ENCODE data around the gene RRAS.

Gene RRAS

DNA sequence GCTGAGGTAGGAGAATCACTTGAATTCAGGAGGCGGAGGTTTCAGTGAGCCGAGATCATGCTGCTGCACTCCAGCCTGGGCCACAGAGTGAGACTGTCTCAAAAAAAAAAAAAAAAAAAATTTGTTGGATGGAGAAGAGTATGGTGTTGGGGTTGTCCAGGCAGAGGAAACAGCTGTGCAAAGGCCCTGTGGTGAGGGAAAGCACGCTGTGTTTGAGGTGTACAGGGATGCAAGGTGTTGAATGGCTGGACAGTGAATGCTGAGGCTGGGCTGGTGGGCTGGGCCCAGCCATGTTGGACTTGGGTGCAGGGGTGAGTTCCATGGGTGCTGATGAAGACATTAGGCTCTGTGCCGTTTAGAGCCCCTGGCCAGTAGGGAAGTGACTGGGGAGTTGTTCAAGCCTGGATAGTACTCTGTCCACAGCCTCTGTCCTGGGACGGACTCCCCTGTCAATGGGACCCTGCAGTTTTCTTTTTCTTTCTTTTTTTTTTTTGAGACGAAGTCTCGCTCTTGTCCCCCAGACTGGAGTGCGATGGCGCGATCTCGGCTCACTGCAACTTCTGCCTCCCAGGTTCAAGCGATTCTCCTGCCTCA is 30.3 kb downstream of the RRAS start:
- TF ChIP-seq, protein P1, sequence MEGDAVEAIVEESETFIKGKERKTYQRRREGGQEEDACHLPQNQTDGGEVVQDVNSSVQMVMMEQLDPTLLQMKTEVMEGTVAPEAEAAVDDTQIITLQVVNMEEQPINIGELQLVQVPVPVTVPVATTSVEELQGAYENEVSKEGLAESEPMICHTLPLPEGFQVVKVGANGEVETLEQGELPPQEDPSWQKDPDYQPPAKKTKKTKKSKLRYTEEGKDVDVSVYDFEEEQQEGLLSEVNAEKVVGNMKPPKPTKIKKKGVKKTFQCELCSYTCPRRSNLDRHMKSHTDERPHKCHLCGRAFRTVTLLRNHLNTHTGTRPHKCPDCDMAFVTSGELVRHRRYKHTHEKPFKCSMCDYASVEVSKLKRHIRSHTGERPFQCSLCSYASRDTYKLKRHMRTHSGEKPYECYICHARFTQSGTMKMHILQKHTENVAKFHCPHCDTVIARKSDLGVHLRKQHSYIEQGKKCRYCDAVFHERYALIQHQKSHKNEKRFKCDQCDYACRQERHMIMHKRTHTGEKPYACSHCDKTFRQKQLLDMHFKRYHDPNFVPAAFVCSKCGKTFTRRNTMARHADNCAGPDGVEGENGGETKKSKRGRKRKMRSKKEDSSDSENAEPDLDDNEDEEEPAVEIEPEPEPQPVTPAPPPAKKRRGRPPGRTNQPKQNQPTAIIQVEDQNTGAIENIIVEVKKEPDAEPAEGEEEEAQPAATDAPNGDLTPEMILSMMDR (IDR thresholded peaks at IDR 0.05), result no peak

DNA sequence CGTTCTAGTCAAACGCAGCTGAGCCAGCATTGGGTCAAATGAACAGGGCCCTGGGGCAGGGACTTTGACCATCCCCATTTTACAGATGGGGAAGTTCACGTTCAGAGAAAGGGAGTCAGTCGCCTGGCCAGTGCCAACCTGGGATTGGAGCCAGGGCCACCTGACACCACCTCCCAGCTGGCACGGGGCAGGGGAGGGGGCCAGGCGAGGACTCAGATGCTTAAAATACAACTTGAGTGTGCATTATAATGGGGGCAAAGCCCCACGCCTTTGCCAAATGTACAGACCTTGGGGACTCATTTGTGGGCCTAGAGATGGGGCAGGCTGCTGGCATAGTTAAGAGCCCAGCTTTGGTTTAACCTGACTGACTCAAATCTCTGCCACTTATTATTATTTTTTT is 34.3 kb downstream of the RRAS start:
- TF ChIP-seq, protein P1 (IDR thresholded peaks at IDR 0.05), result no peak

DNA sequence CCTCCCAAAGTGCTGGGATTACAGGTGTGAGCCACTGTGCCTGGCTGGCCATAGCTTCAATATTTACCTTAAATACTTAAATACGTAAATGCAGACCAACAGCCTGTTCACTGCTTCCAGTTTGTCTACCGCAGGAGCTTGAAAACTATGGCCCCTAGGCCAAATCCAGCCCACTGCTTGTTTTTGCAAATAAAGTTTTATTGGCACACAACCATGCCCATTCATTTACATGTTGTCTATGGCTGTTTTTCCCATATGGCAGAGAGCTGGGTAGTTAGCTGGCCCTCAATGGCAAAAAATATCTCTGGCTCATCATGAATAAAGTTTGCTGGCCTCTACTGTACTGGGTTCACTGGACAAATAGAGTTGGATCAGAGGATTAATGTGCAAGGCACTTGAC is 37.1 kb downstream of the RRAS start:
- TF ChIP-seq, protein P1 (IDR thresholded peaks at IDR 0.05), result no peak

DNA sequence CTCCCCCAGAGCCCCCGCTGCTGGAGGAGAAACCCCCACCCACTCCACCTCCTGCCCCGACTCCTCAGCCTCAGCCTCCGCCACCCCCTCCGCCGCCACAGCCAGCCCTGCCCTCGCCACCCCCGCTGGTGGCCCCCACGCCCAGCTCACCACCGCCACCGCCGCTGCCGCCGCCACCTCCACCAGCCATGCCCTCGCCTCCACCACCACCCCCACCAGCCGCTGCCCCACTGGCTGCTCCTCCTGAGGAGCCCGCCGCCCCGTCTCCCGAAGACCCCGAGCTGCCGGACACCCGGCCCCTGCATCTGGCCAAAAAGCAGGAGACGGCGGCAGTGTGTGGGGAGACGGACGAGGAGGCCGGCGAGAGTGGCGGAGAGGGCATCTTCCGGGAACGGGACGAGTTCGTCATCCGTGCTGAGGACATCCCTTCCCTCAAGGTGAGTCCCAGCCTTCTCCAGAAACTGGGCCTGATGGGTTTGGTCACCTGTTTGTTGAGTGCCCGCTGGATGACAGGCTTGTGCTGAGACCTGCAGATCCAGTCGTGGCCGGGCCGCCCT is 38.4 kb downstream of the RRAS start:
- TF ChIP-seq, protein P1 (IDR thresholded peaks at IDR 0.05), result no peak

DNA sequence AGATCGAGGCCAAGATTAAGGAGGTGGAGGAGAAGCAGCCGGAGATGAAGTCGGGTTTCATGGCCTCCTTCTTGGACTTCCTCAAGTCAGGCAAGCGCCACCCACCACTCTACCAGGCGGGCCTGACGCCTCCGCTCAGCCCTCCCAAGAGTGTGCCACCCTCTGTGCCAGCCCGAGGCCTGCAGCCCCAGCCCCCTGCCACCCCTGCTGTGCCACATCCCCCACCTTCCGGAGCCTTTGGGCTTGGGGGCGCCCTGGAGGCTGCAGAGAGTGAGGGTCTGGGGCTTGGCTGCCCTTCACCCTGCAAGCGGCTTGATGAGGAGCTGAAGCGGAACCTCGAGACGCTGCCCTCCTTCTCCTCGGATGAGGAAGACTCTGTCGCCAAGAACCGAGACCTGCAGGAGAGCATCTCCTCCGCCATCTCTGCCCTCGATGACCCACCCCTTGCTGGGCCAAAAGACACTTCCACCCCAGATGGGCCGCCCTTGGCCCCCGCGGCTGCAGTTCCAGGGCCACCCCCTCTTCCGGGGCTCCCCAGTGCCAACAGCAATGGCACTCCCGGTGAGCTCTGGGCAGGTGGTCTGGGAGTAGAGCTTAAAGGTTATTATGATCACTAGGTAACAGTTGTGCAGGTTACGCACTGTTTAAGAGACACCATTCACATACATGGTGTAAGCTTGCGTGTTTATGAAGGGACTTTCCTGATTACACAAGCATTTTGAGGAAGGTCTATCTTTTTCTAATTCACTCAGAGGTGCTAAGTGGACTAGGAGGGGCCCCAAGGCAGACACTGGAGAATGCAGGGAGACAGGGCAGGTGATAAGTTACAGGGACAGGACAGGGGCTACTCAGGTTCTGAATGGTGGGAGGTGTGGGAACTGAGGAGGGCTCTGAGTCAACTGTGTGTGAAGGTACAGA is 40.3 kb downstream of the RRAS start:
- TF ChIP-seq, protein P1 (IDR thresholded peaks at IDR 0.05), result no peak

DNA sequence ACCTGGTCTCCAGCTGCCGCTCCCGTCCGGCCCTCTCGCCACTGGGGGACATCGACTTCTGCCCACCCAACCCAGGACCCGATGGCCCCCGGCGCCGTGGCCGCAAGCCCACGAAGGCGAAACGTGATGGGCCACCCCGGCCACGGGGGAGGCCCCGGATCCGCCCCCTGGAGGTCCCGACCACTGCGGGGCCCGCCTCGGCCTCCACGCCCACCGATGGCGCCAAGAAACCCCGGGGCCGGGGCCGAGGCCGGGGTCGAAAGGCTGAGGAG is 42.3 kb downstream of the RRAS start:
- TF ChIP-seq, protein P1 (IDR thresholded peaks at IDR 0.05), result no peak

DNA sequence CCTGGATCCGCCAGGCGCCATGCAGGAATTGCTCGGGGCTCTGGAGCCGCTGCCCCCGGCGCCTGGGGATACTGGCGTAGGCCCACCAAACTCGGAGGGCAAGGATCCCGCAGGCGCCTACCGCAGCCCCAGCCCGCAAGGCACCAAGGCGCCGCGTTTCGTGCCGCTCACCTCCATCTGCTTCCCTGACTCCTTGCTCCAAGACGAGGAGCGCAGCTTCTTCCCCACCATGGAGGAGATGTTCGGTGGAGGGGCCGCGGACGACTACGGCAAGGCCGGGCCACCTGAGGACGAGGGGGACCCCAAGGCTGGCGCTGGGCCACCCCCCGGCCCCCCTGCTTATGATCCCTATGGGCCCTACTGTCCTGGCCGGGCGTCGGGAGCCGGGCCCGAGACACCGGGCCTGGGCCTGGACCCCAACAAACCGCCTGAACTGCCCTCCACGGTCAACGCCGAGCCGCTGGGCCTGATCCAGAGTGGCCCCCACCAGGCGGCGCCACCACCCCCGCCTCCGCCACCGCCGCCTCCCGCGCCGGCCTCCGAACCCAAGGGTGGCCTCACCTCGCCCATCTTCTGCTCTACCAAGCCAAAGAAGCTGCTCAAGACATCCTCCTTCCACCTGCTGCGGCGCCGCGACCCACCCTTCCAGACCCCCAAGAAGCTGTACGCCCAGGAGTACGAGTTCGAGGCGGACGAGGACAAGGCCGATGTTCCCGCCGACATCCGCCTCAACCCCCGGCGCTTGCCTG is 42.8 kb downstream of the RRAS start:
- TF ChIP-seq, protein P1 (IDR thresholded peaks at IDR 0.05), result no peak
